SIG-M5 treated with dmso at 0.1 percent for 504 hours (cell line): ENCODE results near the gene FBXO28.

Experiments used
- DNase-seq: peaks from one replicate; lab custom pipeline; 2025; ENCODE audit not compliant: unreplicated experiment; lab: John Stamatoyannopoulos, UW

Gene FBXO28

GRCh38 chr1:224149709-224150108, 35.8 kb downstream of the FBXO28 start:
- DNase-seq, result no peak

GRCh38 chr1:224151117-224151516, 37.2 kb downstream of the FBXO28 start:
- no peak for DNase-seq

- no peak for DNase-seq
Observed at GRCh38 chr1:224157316-224157715, 43.4 kb downstream of the FBXO28 start.

- no peak for DNase-seq
Observed at GRCh38 chr1:224159541-224159940, 45.6 kb downstream of the FBXO28 start.

GRCh38 chr1:224160171-224160682, 46.3 kb downstream of the FBXO28 start:
- DNase-seq, result no peak

GRCh38 chr1:224162768-224163167, 48.9 kb downstream of the FBXO28 start:
- DNase-seq, result no peak

GRCh38 chr1:224163311-224163710, 49.4 kb downstream of the FBXO28 start:
- DNase-seq, result no peak

GRCh38 chr1:224168859-224169380, 55.0 kb downstream of the FBXO28 start:
- peak; percentile 99 for DNase-seq

- no peak for DNase-seq
Observed at GRCh38 chr1:224169718-224170270, 55.9 kb downstream of the FBXO28 start.

- DNase-seq, result no peak
Observed at GRCh38 chr1:224170343-224170742, 56.4 kb downstream of the FBXO28 start.

GRCh38 chr1:224170748-224171478, 57.0 kb downstream of the FBXO28 start:
- DNase-seq, result peak; percentile 85

GRCh38 chr1:224172229-224172628, 58.3 kb downstream of the FBXO28 start:
- DNase-seq, result no peak

GRCh38 chr1:224173523-224173922, 59.6 kb downstream of the FBXO28 start:
- DNase-seq, result no peak

GRCh38 chr1:224175617-224176016, 61.7 kb downstream of the FBXO28 start:
- no peak for DNase-seq

GRCh38 chr1:224177356-224177999, 63.6 kb downstream of the FBXO28 start:
- no peak for DNase-seq

- DNase-seq, result no peak
Observed at GRCh38 chr1:224178894-224179293, 65.0 kb downstream of the FBXO28 start.

- DNase-seq, result no peak
Observed at GRCh38 chr1:224180783-224181452, 67.0 kb downstream of the FBXO28 start.

GRCh38 chr1:224181453-224181810, 67.5 kb downstream of the FBXO28 start:
- no peak for DNase-seq

- DNase-seq, result peak; percentile 63
Observed at GRCh38 chr1:224182057-224182865, 68.3 kb downstream of the FBXO28 start.

GRCh38 chr1:224182866-224183590, 69.1 kb downstream of the FBXO28 start, which contains the start of gene DEGS1:
Gene DEGS1 (plus strand): TSS chr1:224183240. CDS start chr1:224183337, 97 bp downstream.
- DNase-seq, result peak; percentile 86
